IPS-20b (cell line): ENCODE results near the gene INPP5D.
"Not testable (repeated sequence)": the region's sequence is repeated elsewhere in the genome, so short reads cannot be mapped to it uniquely, and the experiment has no call there.

Experiments
- H3K27ac ChIP-seq: one replicate; pipeline ENCODE4 v1.5.1; 2013; ENCODE audit warnings: low read length
- H3K27me3 ChIP-seq: 2 replicates; pipeline ENCODE4 v1.6.1; 2013; ENCODE audit warnings: mild to moderate bottlenecking, low read length, inconsistent platforms; ENCODE audit not compliant: insufficient read depth
- H3K36me3 ChIP-seq: 2 replicates; pipeline ENCODE4 v1.6.1; 2013; ENCODE audit warnings: low read depth, mild to moderate bottlenecking, inconsistent platforms, low read length, moderate library complexity; ENCODE audit not compliant: insufficient read depth
- H3K4me1 ChIP-seq: 2 replicates; pipeline ENCODE4 v1.6.1; 2013; ENCODE audit warnings: mild to moderate bottlenecking, control low read depth, inconsistent platforms, low read length, moderate library complexity; ENCODE audit not compliant: insufficient read depth
- H3K4me3 ChIP-seq: 2 replicates; pipeline ENCODE4 v1.5.1; 2013; ENCODE audit warnings: mild to moderate bottlenecking, low read length, inconsistent platforms
- H3K9ac ChIP-seq: 2 replicates; pipeline ENCODE4 v1.6.1; 2013; ENCODE audit warnings: low read depth, mild to moderate bottlenecking, inconsistent platforms, low read length, moderate library complexity
- H3K9me3 ChIP-seq: 2 replicates; pipeline ENCODE4 v1.6.1; 2013; ENCODE audit warnings: mild to moderate bottlenecking, low read depth, low read length, inconsistent platforms; ENCODE audit not compliant: insufficient read depth

INPP5D gene

GRCh38 chr2:233059547-233059796 lies 670 bp upstream of the INPP5D start:
- Histone ChIP-seq H3K36me3 (no peaks in the 10 kb centered on the region), H3K9ac (no peak overlapping the region), H3K9me3 (no peaks in the 10 kb centered on the region), H3K27ac (no peak overlapping the region), H3K4me3 (no peak overlapping the region), H3K4me1 (peaks cover 3% of the 10 kb centered on the region; the same call in 1 of the 2 replicates), H3K27me3 (peaks cover 6% of the 10 kb centered on the region)

DNA sequence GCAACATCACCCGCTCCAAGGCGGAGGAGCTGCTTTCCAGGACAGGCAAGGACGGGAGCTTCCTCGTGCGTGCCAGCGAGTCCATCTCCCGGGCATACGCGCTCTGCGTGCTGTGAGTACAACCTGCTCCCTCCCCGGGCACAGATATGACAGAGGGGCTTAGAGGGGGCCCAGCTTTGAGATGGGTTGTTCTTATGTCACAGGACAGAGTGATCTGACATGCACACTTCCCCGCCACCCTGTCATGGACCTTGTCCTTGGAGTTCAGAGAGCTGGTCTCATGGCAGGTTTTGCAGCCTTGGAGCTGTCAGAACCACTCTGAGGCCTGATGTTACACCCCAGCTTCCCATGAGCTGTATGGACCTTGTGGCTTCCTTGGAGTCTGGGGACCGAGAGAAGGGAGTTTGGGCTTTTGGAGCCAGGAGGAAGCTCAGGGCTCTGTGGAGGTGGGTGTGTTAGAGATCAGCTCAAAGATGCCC lies 398 bp downstream of the INPP5D start:
- no peak overlapping the region for H3K4me3 ChIP-seq
- no peaks in the 10 kb centered on the region; the same call in 1 of the 2 replicates for H3K27me3 ChIP-seq
- H3K9ac ChIP-seq: no peak overlapping the region
- no peaks in the 10 kb centered on the region for H3K9me3 ChIP-seq
- peaks cover 3% of the 10 kb centered on the region; the same call in 1 of the 2 replicates for H3K4me1 ChIP-seq
- no peaks in the 10 kb centered on the region for H3K36me3 ChIP-seq
- H3K27ac ChIP-seq: no peak overlapping the region

DNA sequence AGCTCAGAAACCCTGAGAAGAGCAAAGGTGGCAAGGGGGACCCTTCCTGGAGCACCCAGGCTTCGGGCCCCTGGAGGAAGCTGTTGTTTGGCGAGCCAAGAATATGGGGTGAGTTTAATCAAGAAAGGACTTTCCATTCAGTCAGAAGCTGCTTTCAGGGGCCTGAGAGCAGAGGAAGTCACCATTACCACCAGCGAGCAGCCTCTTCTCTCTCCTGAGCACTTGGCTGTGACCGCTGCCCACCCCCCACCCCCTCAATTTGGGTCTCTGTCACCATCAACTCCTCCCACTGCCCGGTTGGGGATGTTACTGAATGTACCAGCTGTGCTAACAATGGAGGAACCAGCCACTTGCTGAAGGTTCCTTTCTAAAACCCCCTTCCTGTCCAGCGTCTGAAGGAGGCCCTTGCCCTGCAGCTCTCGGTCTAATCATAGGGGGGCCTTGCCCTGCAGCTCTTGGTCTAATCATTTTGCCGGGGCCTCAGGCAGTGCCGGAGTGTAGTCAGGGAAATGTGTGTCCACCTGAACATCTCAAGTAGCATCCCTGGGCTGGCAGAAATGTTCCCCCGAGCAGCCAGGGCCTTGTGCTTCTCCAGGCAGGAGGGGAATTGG lies 943 bp downstream of the INPP5D start:
- no peak overlapping the region for H3K4me3 ChIP-seq
- H3K4me1 ChIP-seq: peaks cover 3% of the 10 kb centered on the region; the same call in 1 of the 2 replicates
- no peaks in the 10 kb centered on the region for H3K9me3 ChIP-seq
- H3K27ac ChIP-seq: no peak overlapping the region
- no peaks in the 10 kb centered on the region for H3K27me3 ChIP-seq
- H3K9ac ChIP-seq: no peak overlapping the region
- no peaks in the 10 kb centered on the region for H3K36me3 ChIP-seq

- Histone ChIP-seq H3K27ac (no peak overlapping the region), H3K27me3 (no peaks in the 10 kb centered on the region), H3K9me3 (no peaks in the 10 kb centered on the region), H3K4me1 (peaks cover 3% of the 10 kb centered on the region; the same call in 1 of the 2 replicates), H3K4me3 (no peak overlapping the region), H3K36me3 (no peaks in the 10 kb centered on the region), H3K9ac (no peak overlapping the region)
Observed at GRCh38 chr2:233061591-233062450, 1.7 kb downstream of the INPP5D start.

- Histone ChIP-seq H3K4me3 (no peak overlapping the region), H3K4me1 (peaks cover 3% of the 10 kb centered on the region; the same call in 1 of the 2 replicates), H3K9me3 (no peaks in the 10 kb centered on the region), H3K27ac (no peak overlapping the region), H3K36me3 (no peaks in the 10 kb centered on the region), H3K9ac (no peak overlapping the region), H3K27me3 (no peaks in the 10 kb centered on the region)
Observed at GRCh38 chr2:233062451-233062850, 2.3 kb downstream of the INPP5D start.

- H3K4me1 ChIP-seq: peaks cover 3% of the 10 kb centered on the region; the same call in 1 of the 2 replicates
- no peaks in the 10 kb centered on the region for H3K27me3 ChIP-seq
- H3K9me3 ChIP-seq: no peaks in the 10 kb centered on the region
- H3K27ac ChIP-seq: no peak overlapping the region
- H3K36me3 ChIP-seq: no peaks in the 10 kb centered on the region
- H3K9ac ChIP-seq: no peak overlapping the region
- H3K4me3 ChIP-seq: no peak overlapping the region
Observed at GRCh38 chr2:233062946-233063268, 2.8 kb downstream of the INPP5D start.

DNA sequence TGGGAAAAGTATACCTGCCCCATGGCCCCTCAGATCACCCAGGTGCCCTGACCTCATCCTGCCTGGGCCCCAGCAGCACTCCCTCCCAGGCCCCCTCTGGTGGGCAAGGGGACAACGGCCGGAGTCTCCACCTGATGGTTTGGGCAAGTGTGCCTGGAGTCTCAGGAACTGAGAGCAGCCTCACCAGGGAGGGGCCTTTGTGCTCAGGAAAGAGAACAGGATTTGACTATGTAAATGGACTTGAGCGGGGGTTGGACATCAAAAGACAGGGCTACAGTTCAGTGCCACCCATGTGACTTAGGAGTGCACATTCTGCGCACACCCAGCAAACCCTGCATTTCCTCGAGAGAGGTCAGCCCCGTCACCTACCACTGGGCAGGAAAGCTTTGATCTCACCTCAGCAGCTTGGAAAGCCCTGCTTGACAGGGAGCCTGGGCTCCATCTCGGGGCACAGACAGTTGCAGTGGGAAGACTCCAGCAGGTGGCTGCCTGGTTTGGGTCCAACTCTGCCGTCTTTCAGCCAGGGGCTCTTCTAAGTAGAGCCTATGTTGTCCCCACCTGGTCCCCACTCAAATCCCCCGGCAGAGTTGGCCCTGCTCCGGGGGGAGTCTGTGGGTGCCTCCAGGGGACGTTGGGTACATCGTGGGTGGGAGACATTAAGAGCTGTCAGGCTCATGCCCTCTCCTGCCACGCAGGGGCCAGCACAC lies 3.3 kb downstream of the INPP5D start:
- no peak overlapping the region for H3K9ac ChIP-seq
- H3K27ac ChIP-seq: no peak overlapping the region
- H3K36me3 ChIP-seq: no peaks in the 10 kb centered on the region
- no peaks in the 10 kb centered on the region for H3K9me3 ChIP-seq
- no peak overlapping the region for H3K4me3 ChIP-seq
- peaks cover 3% of the 10 kb centered on the region; the same call in 1 of the 2 replicates for H3K4me1 ChIP-seq
- no peaks in the 10 kb centered on the region for H3K27me3 ChIP-seq

DNA sequence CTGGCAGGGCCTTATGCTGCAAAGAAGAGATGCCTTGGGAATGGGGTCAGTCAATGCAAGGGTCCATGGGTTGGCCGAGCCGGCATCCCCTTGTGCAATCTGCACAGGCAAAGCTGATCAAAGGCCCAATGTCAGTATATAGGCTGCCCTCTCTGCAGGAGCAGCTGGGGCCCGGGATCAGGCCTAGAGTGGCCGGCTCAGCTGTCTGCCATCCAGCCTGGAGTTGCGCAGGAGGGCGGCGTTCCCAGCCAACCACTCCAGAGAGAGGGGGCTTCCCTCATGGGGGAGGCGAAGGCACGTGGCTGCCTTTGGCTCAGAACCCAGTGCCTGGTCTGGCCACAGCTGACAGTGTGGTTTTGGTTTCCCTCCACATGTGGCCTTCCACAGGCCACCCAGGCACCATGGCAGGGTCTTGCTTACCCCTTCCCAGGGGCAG lies 3.9 kb downstream of the INPP5D start:
- no peaks in the 10 kb centered on the region for H3K36me3 ChIP-seq
- no peaks in the 10 kb centered on the region for H3K9me3 ChIP-seq
- H3K4me3 ChIP-seq: no peak overlapping the region
- H3K27me3 ChIP-seq: no peaks in the 10 kb centered on the region
- H3K4me1 ChIP-seq: peaks cover 3% of the 10 kb centered on the region; the same call in 1 of the 2 replicates
- no peak overlapping the region for H3K9ac ChIP-seq
- no peak overlapping the region for H3K27ac ChIP-seq

GRCh38 chr2:233064530-233065199 lies 4.5 kb downstream of the INPP5D start:
- H3K36me3 ChIP-seq: no peaks in the 10 kb centered on the region
- peaks cover 3% of the 10 kb centered on the region; the same call in 1 of the 2 replicates for H3K4me1 ChIP-seq
- no peak overlapping the region for H3K9ac ChIP-seq
- H3K4me3 ChIP-seq: no peak overlapping the region
- no peaks in the 10 kb centered on the region for H3K9me3 ChIP-seq
- no peaks in the 10 kb centered on the region for H3K27me3 ChIP-seq
- H3K27ac ChIP-seq: no peak overlapping the region

DNA sequence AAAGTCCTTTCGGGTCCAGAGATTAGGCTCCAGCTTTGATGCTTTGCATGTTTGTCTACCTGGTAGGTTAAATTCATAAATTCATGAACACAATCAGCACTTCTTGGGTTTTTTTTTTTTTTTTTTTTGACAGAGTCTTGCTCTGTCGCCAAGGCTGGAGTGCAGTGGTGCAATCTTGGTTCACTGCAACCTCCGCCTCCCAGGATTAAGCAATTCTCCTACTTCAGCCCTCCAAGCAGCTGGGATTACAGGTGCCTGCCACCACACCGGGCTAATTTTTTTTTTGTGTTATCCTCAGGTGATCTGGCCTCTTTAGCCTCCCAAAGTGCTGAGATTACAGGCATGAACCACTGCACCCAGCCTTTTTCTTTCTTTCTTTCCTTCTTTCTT lies 5.1 kb downstream of the INPP5D start:
- not testable (repeated sequence) for H3K4me1 ChIP-seq, H3K9me3 ChIP-seq, H3K9ac ChIP-seq, H3K36me3 ChIP-seq, H3K27me3 ChIP-seq, H3K27ac ChIP-seq, H3K4me3 ChIP-seq

DNA sequence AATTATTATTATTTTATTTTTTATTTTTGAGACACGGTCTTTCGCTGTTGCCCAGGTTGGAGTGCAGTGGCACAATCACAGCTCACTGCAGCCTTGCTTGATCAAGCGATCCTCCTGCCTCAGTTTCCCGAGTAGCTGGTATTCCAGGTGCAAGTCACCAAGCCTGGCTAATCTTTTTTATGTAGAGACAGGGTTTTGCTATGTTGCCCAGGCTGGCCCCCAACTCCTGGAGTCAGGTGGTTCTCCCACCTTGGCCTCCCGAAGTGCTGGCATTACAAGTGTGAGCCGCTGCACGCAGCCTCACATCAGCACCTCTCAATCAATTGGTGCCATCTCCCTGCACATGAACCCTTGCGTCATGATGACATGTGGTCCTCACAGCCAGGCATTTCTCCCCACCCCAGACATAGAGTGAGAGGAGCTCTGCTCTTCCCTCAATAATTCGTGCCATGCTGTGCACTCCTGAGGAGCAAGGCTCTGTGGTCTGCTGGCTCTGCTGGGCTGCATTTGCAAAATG lies 5.9 kb downstream of the INPP5D start:
- Histone ChIP-seq H3K27me3 (no peaks in the 10 kb centered on the region), H3K4me1 (peaks cover 3% of the 10 kb centered on the region; the same call in 1 of the 2 replicates), H3K36me3 (no peaks in the 10 kb centered on the region), H3K27ac (no peak overlapping the region), H3K4me3 (no peak overlapping the region), H3K9me3 (no peaks in the 10 kb centered on the region), H3K9ac (no peak overlapping the region)
